ENCODE data around the gene TBX15. TPM values are rescaled to one million over a fixed set of nuclear protein-coding genes. Genes with fewer than 3 reads are reported as not detected.

Gene TBX15
- total RNA-seq, 1 experiment from 2014 or later = 0.32 TPM

GRCh38 chr1:118945489-118945888, 42.7 kb downstream of the TBX15 start:
- H3K36me3 ChIP-seq (ENCODE audit: insufficient read depth, low read length, poor library complexity, severe bottlenecking) = no peaks in the 10 kb centered on the region
- TF ChIP-seq CTCF (conservative IDR thresholded peaks at IDR 0.05; ENCODE audit: low read depth, low read length) (no peak), EZH2 (IDR thresholded peaks at IDR 0.05; ENCODE audit: borderline replicate concordance, low read depth, low read length, poor library complexity, severe bottlenecking) (no peak)
- BruUV-seq (replicated peaks) = no TSS peak
- DNase-seq (ENCODE audit: low spot score) = peak; percentile 25
- no peaks in the 10 kb centered on the region for H3K27me3 ChIP-seq (replicated peaks; ENCODE audit: insufficient read depth, low read depth, low read length, poor library complexity)
- no peaks in the 10 kb centered on the region for H3K9me3 ChIP-seq (ENCODE audit: low read depth, low read length, poor library complexity, severe bottlenecking)
- H3K4me1 ChIP-seq (ENCODE audit: insufficient read depth, low read length, poor library complexity, severe bottlenecking) = no peaks in the 10 kb centered on the region
- H3K27ac ChIP-seq (ENCODE audit: low read depth, low read length, poor library complexity, severe bottlenecking) = no peak overlapping the region
- CTCF ChIA-PET = no interaction called here
- H3K4me3 ChIP-seq (ENCODE audit: low read depth, low read length, poor library complexity, severe bottlenecking) = no peak overlapping the region
- intact Hi-C loops (cut with micrococcal nuclease; ENCODE audit: unreplicated experiment) = no loop called here
- POLR2A ChIA-PET (ENCODE audit: low non-redundant PET) = no interaction called here

- ChIA-PET POLR2A (ENCODE audit: low non-redundant PET) (no interaction called here), CTCF (no interaction called here)
Observed at GRCh38 chr1:118944546-118944945, 43.6 kb downstream of the TBX15 start.

DNA sequence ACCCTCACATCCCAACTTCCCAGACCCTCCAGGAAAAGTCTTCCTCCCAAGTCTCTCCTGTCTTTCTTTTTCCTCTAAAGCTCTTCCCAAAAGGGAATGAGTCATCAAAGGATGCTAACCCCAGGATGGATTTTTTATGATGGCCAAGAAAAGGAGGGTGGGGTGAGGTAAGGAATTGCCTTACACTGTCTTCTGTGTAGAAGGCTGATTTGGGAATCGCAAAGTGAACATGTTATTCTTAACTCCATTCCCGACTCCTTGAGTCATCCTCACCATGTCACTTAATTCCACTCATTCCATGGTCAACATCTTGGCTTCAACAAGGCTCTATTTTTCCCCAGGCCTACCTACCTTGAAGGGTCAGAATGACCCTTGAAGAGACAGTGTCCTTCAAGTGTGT, 44.0 kb downstream of the TBX15 start:
- CTCF ChIA-PET = no interaction called here

More at GRCh38 chr1:118944546-118944945, 43.6 kb downstream of the TBX15 start:
- H3K36me3 ChIP-seq (ENCODE audit: insufficient read depth, low read length, poor library complexity, severe bottlenecking) = no peaks in the 10 kb centered on the region
- no peaks in the 10 kb centered on the region for H3K27me3 ChIP-seq (replicated peaks; ENCODE audit: insufficient read depth, low read depth, low read length, poor library complexity)
- H3K4me3 ChIP-seq (ENCODE audit: low read depth, low read length, poor library complexity, severe bottlenecking) = no peak overlapping the region
- no peaks in the 10 kb centered on the region for H3K9me3 ChIP-seq (ENCODE audit: low read depth, low read length, poor library complexity, severe bottlenecking)
- intact Hi-C loops (cut with micrococcal nuclease; ENCODE audit: unreplicated experiment) = no loop called here
- H3K27ac ChIP-seq (ENCODE audit: low read depth, low read length, poor library complexity, severe bottlenecking) = no peak overlapping the region
- DNase-seq (ENCODE audit: low spot score) = no peak
- TF ChIP-seq CTCF (conservative IDR thresholded peaks at IDR 0.05; ENCODE audit: low read depth, low read length) (no peak), EZH2 (IDR thresholded peaks at IDR 0.05; ENCODE audit: borderline replicate concordance, low read depth, low read length, poor library complexity, severe bottlenecking) (no peak)
- BruUV-seq (replicated peaks) = no TSS peak
- no peaks in the 10 kb centered on the region for H3K4me1 ChIP-seq (ENCODE audit: insufficient read depth, low read length, poor library complexity, severe bottlenecking)

More for the DNA sequence above, 44.0 kb downstream of the TBX15 start:
- no peak for DNase-seq (ENCODE audit: low spot score)
- Histone ChIP-seq H3K9me3 (ENCODE audit: low read depth, low read length, poor library complexity, severe bottlenecking) (no peaks in the 10 kb centered on the region), H3K4me3 (ENCODE audit: low read depth, low read length, poor library complexity, severe bottlenecking) (no peak overlapping the region), H3K36me3 (ENCODE audit: insufficient read depth, low read length, poor library complexity, severe bottlenecking) (no peaks in the 10 kb centered on the region), H3K4me1 (ENCODE audit: insufficient read depth, low read length, poor library complexity, severe bottlenecking) (no peaks in the 10 kb centered on the region), H3K27me3 (replicated peaks; ENCODE audit: insufficient read depth, low read depth, low read length, poor library complexity) (no peaks in the 10 kb centered on the region), H3K27ac (ENCODE audit: low read depth, low read length, poor library complexity, severe bottlenecking) (no peak overlapping the region)
- TF ChIP-seq EZH2 (IDR thresholded peaks at IDR 0.05; ENCODE audit: borderline replicate concordance, low read depth, low read length, poor library complexity, severe bottlenecking) (no peak), CTCF (conservative IDR thresholded peaks at IDR 0.05; ENCODE audit: low read depth, low read length) (no peak)
- POLR2A ChIA-PET (ENCODE audit: low non-redundant PET) = no interaction called here
- intact Hi-C loops (cut with micrococcal nuclease; ENCODE audit: unreplicated experiment) = no loop called here
- BruUV-seq (replicated peaks) = no TSS peak

Data from A673 (cell line).